Inflammatory macrophage treated with lipopolysaccharide for 1 hour (primary cell): ENCODE results near the gene BBIP1.
"Not testable (repeated sequence)": the region's sequence is repeated elsewhere in the genome, so short reads cannot be mapped to it uniquely, and the experiment has no call there.

Experiments used
- DNase-seq, 2 donors: peaks; one replicate each; pipeline ENCODE4 v3.0.0-alpha.2; 2020 to 2022

Gene BBIP1

GRCh38 chr10:110919971-110920881 is 1.2 kb upstream of the BBIP1 start:
- peak; percentile 61 for DNase-seq

GRCh38 chr10:110919349-110919931 is 460 bp upstream of the BBIP1 start, which contains the start of gene SHOC2:
TSS of gene SHOC2 (plus strand) at chr10:110919604. CDS start at chr10:110964359, 44,755 bp downstream.
- no peak for DNase-seq

GRCh38 chr10:110918269-110918642 is 724 bp downstream of the BBIP1 start:
- DNase-seq = peak; percentile 93 to 97

- DNase-seq = no peak
Measured at GRCh38 chr10:110916554-110917346, 2.2 kb downstream of the BBIP1 start.

GRCh38 chr10:110915600-110915999 is 3.4 kb downstream of the BBIP1 start:
- DNase-seq = not testable (repeated sequence)

DNA sequence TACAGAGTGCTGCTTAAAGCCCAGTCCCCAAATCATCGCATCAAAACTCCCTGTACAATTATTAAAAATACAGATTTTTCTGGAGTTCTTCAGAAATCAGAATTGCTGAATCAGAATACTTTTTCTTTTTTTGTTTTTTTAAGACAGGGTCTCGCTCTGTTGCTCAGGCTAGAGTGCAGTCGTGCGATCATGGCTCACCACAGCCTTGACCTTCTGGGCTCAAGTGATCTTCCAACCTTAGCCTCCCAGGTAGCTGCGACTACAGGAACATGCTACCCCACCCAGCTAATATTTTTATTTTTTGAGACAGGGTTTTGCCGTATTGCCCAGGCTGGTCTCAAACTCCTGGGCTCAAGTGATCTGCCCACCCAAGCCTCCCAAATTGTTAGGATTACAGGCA is 3.9 kb downstream of the BBIP1 start:
- no peak for DNase-seq

DNA sequence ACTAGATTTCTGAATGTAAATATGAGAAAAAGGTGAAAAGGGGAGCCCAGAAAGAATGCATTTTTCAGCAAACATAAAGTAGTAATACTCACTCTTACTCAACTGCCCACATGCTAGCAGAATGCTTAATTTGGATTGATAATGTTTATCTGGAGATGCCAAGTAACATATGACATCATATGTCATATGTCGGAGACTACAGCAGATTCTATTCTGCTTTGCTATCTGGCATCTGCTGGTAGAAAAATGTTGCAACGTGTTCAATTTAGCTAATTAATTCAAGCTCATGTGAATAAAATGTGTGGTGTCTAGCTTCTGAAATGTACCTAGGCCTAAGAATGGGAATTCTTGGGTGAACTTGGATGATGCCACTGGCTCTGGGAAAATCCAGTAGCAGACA is 4.5 kb downstream of the BBIP1 start:
- DNase-seq = no peak

DNA sequence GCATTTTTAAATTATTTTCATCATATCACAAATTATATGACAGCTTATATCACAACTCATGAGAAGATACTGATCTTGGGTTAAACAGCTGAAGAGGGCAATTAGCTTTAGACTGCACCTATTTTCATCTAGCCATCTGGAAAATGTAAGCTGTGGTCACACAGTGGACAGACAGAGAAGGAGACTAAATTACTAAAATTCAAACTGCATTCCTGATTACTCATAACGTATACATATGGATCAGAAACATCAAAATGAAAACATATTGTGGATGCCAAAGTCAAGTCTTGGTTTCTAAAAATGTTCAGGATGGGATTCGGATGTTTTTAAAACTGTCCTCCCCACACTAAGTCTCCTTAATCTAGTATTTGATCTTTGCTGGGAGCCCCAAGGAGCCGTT is 6.6 kb downstream of the BBIP1 start:
- DNase-seq = no peak

DNA sequence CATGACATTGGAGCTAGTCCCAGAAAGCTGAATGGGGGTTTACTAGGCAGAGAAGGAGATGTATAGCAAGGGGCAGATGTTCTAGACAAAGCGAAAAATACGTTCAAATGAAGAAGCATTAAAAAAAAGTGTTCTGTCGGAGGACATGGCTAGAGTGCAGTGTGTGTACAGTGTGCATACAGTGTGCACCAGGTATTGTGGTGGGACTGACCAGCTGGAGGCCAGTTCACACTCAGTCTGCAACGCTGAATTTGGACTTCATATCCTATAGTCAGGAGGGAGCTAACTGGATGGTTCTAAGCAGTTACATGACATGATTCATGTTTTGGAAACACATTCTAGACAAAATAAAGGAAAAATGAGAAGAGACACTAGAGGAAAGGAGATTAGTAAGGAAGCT is 8.8 kb downstream of the BBIP1 start:
- DNase-seq = no peak

DNA sequence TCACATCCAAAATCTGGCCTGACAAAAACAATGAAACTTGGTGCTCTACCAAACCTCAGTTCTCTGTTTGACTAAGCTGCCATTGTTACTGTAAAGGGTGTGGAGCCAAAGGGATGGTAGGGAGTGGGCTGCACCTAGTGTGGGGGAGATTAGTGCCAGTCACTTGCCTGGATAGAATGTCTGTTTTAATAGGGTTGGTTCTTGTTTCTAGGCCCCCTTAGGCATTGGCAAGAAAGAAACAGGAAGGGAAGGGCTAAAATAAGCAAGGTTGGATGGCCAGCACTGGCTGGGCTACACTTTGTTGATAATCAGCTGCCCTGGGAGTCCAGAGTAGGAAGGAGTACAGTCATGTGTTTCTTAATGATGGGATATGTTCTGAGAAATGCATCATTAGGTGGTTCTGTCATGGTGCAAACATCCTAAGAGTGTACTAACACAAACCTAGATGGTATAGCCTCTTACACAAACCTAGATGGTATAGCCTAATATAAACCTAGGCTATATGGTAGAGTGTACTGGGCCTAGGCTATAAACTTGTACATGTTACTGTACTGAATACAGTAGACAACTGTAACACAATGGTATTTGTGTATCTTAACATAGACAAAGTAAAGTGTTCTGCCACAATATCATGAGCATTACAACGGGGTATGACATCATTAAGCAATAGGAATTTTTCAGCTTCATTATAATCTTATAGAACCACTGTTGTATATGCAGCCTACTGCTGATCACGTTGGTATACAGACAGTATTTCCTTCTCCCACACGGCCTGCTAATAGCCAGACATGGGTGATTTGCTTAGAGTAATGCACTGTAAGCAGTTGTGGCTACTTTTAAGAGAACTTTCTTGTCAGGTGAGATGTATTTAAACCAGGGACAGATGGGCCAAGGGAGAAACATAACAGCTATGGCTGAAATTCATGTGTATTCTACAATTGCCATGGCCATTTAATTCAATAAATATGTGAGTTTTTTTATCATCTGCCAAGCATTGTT is 15.4 kb downstream of the BBIP1 start:
- no peak for DNase-seq

DNA sequence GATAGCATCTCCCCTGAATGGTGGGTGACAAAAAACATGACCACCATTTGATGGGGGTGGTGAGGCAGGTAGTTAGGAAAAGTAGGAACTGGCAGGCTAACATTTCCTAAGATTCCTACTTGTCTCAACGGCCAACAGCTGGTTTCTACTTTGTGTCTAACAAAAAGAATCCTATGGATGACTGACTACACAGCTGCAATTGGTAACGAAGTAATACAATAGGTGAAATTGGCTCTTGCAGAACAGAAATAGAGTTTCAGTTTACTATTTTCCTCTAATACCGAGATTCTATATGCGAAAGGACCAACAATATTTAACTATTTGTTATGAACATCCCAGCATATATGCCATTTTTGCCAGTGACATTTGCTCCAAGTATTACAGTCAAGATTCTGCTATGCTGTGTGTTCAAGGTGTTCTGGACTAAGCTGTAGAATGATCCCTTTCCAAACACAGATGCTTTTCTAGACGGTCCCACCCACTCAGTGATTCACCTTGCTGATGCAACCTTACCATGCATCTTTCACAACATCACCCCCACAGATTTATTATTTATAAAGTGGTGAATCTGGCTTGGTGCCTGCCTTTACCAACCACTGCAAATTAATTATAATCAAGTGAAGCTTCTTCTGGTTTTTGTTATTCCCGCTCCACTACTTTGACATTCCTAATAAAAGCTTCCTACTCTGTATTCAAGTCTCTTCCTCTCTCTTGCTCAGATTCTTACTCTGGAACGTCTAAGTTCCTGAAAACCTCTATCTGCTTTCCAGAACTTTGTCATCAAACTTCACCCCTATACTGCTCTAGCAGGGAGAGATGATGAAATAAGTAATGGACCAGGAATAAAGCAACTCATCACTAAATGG is 16.8 kb downstream of the BBIP1 start:
- DNase-seq = no peak

DNA sequence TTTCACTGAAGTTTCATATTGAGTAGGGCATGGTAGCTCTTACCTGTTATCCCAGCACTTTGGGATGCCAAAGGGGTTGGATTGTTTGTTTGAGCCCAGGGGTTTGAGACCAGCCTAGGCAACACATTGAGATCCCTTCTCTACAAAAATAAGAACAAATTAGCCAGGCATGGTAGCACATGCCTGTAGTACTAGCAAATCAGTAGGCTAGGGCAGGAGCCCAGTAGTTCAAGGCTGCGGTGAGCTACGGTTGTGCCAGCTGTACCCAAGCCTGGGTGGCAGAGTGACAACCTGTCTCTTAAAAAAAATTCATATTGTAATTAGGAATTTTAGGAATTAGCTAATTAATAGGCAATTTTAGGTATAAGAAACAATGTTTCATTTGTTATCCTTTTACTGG is 18.0 kb downstream of the BBIP1 start:
- DNase-seq = no peak

GRCh38 chr10:110898391-110898790 is 20.6 kb downstream of the BBIP1 start:
- no peak for DNase-seq

DNA sequence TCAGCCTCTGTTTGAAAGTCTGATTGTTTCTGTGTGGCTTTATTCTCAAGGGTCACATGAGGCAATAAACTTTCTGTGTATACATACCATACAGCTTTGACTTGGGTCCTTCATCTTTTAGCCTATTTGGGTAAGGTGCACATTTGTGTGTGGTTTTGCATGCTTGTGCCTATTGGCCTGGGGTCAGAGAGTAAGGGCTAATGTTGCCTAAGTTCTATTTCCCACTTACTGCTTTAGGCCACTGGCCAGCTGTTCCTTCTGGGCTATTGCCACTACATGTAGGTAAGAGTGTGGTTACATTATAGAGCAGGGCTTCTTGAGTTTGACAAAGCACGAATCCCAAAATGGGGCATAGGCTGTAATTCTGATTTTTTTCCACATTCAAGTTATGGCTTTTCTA is 21.8 kb downstream of the BBIP1 start:
- no peak for DNase-seq

DNA sequence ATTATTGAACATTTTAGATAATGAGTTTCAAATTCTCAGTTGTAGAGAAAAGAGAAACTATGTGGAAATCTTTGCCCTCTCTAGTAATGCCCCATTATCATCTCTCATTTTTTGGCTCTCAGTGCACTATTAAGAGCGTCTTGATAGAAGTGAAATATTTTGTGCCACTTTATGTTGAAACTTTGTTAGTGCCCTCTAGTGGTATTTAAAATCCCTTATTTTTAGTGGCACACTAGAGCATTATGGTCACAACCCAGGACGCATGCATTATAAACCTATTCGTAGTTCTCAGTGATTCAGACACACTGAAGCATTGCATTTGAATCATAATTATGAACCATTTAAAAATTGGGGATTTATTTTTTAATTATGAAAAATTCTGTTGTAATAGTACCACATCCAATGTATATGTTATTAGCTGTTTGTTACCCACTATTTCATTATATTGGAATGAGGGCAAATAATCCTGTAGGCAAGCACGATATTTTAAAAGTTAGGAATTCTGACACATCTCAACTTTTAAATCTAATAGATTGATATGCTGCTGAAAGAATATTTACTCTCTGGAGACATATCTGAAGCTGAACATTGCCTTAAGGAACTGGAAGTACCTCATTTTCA is 25.3 kb downstream of the BBIP1 start:
- DNase-seq = peak; percentile 33 to 82

DNA sequence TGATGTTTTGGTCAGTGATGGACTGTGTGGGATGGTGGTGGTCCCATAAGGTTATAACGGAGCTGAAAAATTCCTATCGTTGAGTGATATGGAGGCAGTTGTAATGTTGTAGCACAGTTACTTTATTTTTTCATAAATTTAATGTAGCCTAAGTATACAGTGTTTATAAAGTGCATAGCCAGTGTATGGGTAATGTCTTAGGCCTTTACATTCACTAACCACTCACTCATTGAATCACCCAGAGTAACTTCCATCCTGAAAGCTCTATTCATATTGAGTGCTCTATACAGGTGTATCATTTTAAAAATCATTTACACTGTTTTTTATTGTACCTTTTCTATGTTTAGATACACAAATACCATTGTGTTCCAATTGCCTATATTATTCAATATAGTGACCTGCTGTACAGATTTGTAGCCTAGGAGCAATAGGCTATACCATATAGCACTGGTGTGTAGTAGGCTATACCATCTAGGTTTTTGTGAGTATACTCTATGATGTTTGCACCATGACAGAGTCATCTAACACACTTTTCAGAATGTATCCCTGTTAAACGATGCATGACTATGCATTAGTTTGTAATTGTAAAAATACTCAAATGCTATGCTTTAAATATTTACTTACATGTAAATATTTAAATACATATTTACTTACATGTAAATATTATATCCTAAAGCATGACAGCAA is 26.2 kb downstream of the BBIP1 start:
- DNase-seq = no peak

GRCh38 chr10:110887560-110887959 is 31.4 kb downstream of the BBIP1 start:
- no peak for DNase-seq

- no peak for DNase-seq
Measured at GRCh38 chr10:110885932-110886674, 32.9 kb downstream of the BBIP1 start.

DNA sequence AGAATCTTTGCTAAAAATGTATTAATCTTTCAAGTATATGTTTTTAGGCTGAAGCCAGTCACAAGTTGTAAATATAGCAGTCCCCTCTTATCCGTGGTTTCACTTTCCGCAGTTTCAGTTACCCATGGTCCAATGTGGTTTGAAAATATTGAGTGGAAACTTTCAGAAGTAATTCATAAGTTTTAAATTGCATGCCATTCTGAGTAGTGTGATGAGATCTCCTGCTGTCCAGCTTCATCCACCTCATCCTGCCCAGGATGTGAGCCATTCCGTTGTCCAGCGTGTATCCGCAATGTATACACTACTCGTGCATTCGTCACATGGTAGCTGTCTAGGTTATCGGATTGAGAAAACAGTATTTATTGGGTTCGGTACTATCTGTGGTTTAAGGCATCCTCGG is 35.1 kb downstream of the BBIP1 start:
- no peak for DNase-seq
